ENCODE data around the gene KDSR.

KDSR gene

GRCh38 chr18:63367053-63367953, at the start of gene KDSR:
Gene KDSR, minus strand, starts transcription at chr18:63367206. Its CDS starts 88 bp downstream, at chr18:63367118.
- DNase-seq, result peak; percentile 91

- DNase-seq, result no peak
These were observed 45.9 kb upstream of the KDSR start for GRCh38 chr18:63412953-63413352.

GRCh38 chr18:63410792-63411191, 43.8 kb upstream of the KDSR start:
- no peak for DNase-seq

GRCh38 chr18:63409301-63409700, 42.3 kb upstream of the KDSR start:
- no peak for DNase-seq

- no peak for DNase-seq
These were observed 40.7 kb upstream of the KDSR start for GRCh38 chr18:63407734-63408133.

- no peak for DNase-seq
These were observed 39.0 kb upstream of the KDSR start for GRCh38 chr18:63405986-63406385.

- DNase-seq, result no peak
These were observed 35.5 kb upstream of the KDSR start for GRCh38 chr18:63402246-63403162.

GRCh38 chr18:63399300-63399699, 32.3 kb upstream of the KDSR start:
- DNase-seq, result no peak

- DNase-seq, result no peak
These were observed 30.3 kb upstream of the KDSR start for GRCh38 chr18:63397349-63397748.

GRCh38 chr18:63395503-63395902, 28.5 kb upstream of the KDSR start:
- no peak for DNase-seq

- DNase-seq, result no peak
These were observed 27.9 kb upstream of the KDSR start for GRCh38 chr18:63394954-63395353.

GRCh38 chr18:63387861-63388260, 20.9 kb upstream of the KDSR start:
- DNase-seq, result no peak

GRCh38 chr18:63382843-63383242, 15.8 kb upstream of the KDSR start:
- DNase-seq, result no peak

GRCh38 chr18:63379639-63379962, 12.6 kb upstream of the KDSR start:
- no peak for DNase-seq

GRCh38 chr18:63378919-63379638, 12.1 kb upstream of the KDSR start:
- no peak for DNase-seq

GRCh38 chr18:63377275-63377980, 10.4 kb upstream of the KDSR start:
- no peak for DNase-seq

- DNase-seq, result no peak
These were observed 9.5 kb upstream of the KDSR start for GRCh38 chr18:63376538-63376937.

GRCh38 chr18:63374540-63374939, 7.5 kb upstream of the KDSR start:
- no peak for DNase-seq

- DNase-seq, result no peak
These were observed 6.2 kb upstream of the KDSR start for GRCh38 chr18:63373161-63373560.

GRCh38 chr18:63368611-63369010, 1.6 kb upstream of the KDSR start:
- no peak for DNase-seq

- DNase-seq, result no peak
These were observed 573 bp downstream of the KDSR start for GRCh38 chr18:63366213-63367052.

GRCh38 chr18:63365876-63366212, 1.2 kb downstream of the KDSR start:
- DNase-seq, result no peak

Data from NCI-H1694 (cell line).